NCI-H460 (cell line): ENCODE data around the gene PRPF6. TPM values are rescaled to one million over a fixed set of nuclear protein-coding genes. Genes with fewer than 3 reads are reported as not detected.
"Not testable (repeated sequence)": the region's sequence is repeated elsewhere in the genome, so short reads cannot be mapped to it uniquely, and the experiment has no call there.

ENCODE experiments used
- DNase-seq: peaks from one replicate; pipeline ENCODE4 v3.0.0-alpha.2; 2016; ENCODE audit warnings: low read depth; ENCODE audit errors: extremely low read depth
- total RNA-seq: library from RNA; depleted of rRNA; stranded (reverse); fragments of >200 nt; shearing (Covaris generic); gene quantifications from 2 replicates; pipeline ENCODE4 v1.2.3, GENCODE V29; 2014

The PRPF6 gene
- total RNA-seq, 1 experiment from 2014 or later = 47.9 TPM

GRCh38 chr20:63970714-63971431 lies 10.1 kb upstream of the PRPF6 start:
- DNase-seq = no peak

GRCh38 chr20:63971960-63972311 lies 9.0 kb upstream of the PRPF6 start:
- DNase-seq = not testable (repeated sequence)

GRCh38 chr20:63972312-63973159 lies 8.4 kb upstream of the PRPF6 start:
- DNase-seq = no peak

GRCh38 chr20:63973160-63973479 lies 7.8 kb upstream of the PRPF6 start:
- DNase-seq = no peak

GRCh38 chr20:63973636-63974401 lies 7.1 kb upstream of the PRPF6 start:
- peak; percentile 83 for DNase-seq

GRCh38 chr20:63974402-63975200 lies 6.3 kb upstream of the PRPF6 start:
- DNase-seq = no peak

- DNase-seq = not testable (repeated sequence)
These were observed 4.4 kb upstream of the PRPF6 start for GRCh38 chr20:63976511-63976910.

- DNase-seq = no peak
These were observed 3.8 kb upstream of the PRPF6 start for GRCh38 chr20:63976980-63977738.

GRCh38 chr20:63977739-63978276 lies 3.1 kb upstream of the PRPF6 start:
- no peak for DNase-seq

GRCh38 chr20:63978319-63979228 lies 2.4 kb upstream of the PRPF6 start:
- peak; percentile 56 for DNase-seq

- DNase-seq = no peak
These were observed 1.7 kb upstream of the PRPF6 start for GRCh38 chr20:63979229-63979556.

GRCh38 chr20:63979557-63980316 lies 1.2 kb upstream of the PRPF6 start, which contains the start of gene SAMD10:
Gene SAMD10 (minus strand): TSS chr20:63979642. CDS start chr20:63979467, 175 bp downstream.
- DNase-seq = no peak

GRCh38 chr20:63980317-63980805 lies 571 bp upstream of the PRPF6 start:
- no peak for DNase-seq

- DNase-seq = no peak
These were observed 2.0 kb downstream of the PRPF6 start for GRCh38 chr20:63982937-63983336.

- no peak for DNase-seq
These were observed 20.0 kb downstream of the PRPF6 start for GRCh38 chr20:64000906-64001305.

GRCh38 chr20:64001607-64002011 lies 20.7 kb downstream of the PRPF6 start:
- DNase-seq = no peak

- no peak for DNase-seq
These were observed 23.2 kb downstream of the PRPF6 start for GRCh38 chr20:64003960-64004725.
